HG03139 (cell line): ENCODE measurements around the gene KCNE1.
"Not testable (repeated sequence)": the region's sequence is repeated elsewhere in the genome, so short reads cannot be mapped to it uniquely, and the experiment has no call there.

Experiments
- ATAC-seq: cut with Tn5 transposase; IDR thresholded peaks from one replicate; pipeline ENCODE4 v1.9.1; 2021; ENCODE audit not compliant: unreplicated experiment

KCNE1 gene

DNA sequence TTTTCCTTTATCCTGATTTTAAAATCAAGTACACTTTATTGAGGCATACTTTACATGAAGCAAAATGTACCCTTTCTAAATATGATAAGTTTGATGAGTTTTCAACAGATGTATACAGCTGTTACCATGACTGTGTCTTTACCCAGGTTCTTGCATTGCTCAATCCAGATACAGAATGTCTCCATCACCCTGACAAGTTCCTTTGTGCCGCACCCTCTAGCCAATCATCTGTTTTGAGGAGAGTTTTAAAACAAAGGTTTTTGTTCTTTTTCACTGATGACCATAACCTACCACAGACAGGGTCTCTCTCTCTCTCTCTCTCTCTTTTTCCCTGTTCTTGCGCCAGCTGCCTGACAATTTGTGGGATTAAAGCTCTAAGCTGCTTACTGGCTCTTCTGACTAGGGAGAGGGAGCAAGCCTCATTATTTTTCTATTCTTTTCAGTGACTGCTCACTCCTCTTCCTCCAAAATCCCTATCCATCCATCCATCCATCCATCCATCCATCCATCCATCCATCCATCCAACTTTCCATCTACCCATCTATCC lies 1.2 kb upstream of the KCNE1 start:
- ATAC-seq: no peak

DNA sequence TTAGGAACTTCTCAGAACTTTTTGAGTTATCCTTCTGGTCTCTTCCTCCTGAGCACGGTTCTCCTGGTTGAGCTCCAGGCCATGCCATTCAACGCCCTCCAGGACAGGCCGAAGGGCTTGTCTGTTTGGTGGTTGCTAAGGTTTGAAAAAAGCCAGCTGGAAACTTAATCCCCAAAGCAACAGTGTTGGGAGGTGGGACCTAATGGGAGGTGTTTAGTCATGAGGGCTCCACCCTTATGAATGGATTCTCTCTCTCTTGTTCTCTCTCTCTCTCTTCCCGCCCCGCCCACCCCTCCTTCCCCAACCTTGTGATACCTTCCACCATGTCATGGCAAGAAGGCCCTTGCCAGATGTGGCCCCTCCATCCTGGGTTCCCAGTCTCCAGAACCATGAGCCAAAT lies 829 bp downstream of the KCNE1 start:
- no peak for ATAC-seq

DNA sequence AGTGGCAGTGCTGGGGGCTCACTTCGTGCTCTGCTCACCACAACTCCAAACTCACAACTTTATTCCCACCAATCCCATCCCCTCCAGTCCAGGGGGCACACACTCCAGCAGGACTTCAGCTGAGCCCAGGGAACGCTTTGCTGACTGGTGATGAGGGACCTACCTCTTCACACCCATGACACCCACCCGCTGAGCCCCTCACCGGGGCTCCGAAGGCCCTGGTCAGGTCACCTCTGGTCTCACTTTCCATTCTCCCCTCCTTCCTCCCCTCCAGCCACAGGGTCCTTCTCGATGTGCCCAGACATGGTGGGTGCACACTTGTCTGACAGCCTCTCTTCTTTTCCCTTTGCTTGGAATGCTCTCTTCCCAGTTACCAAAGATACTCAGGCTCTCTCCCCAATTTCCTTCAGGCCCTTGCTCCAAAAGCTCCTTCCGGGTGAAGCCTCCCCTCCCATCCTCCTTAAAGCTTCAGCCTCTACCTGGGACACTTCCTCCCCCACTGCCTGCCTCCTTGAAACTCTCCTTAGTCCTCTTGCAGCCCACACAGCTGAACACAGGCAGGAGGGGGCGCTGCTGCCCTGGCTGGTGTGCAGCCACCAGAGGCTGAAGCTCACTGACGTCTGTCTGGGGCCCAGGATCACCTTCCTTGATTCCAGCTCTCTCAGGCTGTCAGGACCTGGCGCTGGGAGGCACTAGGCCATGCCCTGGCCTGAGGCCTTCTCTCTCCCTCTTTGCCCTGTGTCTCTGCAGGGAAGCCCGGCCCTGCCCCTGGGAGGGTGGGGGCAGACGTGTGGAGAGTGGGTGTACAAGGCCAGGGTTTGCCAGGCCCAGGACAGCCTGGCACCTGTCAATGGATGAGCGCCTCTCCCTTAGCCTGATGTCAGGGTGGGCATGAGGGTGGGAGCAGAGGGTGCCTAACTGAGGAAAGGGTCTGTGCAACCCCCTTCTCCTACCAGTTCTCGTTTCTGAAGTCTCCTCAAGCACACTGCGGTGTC lies 1.6 kb downstream of the KCNE1 start:
- no peak for ATAC-seq

DNA sequence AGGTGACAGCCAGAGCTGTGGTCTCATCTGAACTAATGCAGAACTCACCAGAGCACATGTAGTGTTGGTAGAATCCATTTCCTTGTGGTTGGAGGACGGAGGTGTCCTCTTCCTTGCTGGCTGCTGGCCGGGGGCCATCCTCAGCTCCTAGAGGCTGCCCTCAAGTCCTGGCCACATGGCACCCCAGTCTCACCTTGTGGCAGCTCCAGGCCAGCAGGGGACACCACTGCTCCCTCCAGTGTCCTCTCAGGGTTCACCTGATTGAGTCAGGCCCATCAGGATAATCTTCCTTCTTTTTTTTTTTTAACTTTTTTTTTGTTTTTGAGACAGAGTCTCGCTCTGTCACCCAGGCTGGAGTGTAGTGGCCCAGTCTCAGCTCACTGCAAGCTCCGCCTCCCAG lies 2.9 kb downstream of the KCNE1 start:
- no peak for ATAC-seq

DNA sequence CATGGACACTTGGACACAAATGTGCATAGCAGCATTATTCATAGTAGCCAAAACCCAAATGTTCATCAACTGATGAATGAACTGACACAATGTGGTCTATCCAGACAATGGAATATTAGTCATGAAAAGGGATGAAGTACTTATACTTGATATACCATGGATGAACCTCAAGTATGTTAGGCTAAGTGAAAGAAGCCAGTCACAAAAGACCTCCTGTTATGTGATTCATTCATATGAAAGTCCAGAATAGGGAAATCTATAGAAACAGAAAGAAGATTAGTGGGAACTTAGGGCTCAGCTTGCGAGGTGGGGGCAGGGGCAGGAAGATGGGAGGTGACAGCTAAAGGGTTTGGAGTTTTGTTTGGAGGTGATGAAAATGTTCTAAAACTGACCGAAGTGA lies 7.4 kb downstream of the KCNE1 start:
- ATAC-seq: no peak

DNA sequence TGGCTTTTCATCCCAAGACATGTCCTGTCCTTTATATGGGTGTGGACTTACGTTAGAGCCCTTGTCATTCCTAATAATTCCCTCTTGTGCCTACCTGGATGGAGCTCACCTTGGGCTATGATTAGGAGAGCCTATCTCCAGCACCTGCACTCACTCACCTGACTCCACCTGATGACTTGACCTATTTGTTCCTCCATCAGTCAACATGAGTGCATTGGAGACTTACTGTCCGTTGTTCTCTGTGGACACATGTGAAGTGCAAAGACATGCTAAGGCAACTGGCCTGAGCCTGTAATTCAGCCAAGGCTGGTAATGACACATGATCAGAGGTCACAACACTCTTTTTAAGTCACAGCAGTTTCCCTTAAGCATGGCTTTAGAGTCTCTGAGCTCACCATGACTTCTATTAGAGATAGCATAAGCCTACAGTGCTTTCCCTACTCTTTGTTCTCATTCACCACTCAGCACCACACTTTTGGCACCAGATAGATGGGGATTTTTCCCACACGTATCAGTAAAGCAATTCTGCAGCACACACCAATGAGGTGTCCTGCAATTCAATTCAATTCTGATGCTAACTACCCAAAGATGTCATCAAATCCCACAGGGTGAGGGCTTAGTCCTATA lies 9.4 kb downstream of the KCNE1 start:
- ATAC-seq: no peak

DNA sequence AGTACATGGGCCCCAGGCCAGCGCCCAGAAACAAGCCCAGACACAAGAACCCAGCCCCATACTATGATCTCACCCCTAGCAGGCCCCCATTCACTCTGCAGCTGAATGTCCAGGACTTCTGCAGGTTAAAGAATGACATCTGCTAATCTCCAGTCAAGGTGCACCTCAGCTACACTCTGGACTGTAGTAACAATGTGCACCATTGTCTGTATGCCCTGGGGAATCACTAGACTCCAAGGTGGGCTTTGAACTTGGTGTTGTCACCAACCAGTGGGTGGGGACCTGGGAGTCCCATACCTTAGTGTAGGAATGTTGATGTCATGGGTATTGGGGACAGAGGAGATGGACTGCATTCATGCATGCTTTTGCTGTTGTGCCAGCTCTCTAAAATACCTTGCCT lies 10.3 kb downstream of the KCNE1 start:
- ATAC-seq: no peak

DNA sequence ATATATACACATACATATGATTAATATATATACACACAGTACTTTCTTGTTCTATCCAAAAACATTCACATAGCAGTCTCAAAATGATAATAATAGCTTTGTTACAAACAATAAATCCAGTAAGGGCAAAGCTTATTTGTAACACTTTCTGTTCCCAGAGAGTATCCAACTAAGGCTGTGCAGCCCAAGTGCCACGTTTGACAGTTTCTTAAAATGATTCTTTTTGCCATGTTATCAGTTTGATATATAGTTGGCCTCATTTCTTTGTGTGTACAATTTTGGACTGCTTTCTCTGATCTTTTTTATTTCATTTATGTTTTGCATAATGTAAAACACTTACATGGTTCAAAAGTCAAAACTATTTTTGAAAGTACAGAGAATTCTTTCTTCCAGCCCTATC lies 11.8 kb downstream of the KCNE1 start:
- no peak for ATAC-seq

DNA sequence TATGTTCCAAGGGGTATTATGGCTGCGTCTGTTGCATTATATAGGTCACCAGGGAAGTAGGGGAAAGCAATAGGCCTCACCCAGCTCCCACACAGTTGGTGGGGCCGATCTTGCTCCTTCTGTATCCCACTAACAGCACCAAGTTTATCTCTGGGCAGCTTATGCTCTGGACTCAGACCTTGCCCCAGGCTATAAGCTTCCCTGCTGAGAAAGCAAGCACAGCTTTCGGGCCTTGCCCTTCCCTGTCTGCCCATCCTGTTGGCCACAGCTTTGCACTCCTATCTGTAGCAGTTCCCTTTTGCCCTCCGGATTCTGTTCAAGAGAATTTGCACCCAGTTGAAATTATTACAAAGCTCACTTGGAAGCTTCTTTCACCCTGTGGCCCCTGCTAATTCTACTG lies 12.9 kb downstream of the KCNE1 start:
- no peak for ATAC-seq

DNA sequence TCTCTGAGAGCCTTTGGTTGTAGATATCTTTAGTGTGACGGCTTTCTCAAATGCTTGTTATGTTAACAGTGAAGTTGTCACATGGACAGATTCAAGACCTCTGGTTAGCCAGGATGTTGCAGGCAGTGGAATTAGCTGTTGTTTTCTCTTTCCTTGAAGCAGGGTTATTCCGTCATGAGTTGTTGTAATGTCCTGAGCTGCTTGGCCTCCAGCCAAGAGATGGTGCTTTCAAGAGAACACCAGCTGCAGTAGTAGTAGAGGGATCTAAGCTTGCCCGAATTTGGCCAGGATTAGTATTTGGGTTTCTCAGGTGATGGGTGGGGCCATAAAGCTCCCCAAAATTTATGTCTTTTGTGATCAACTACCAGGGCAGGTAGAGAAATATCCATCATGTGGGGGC lies 13.4 kb downstream of the KCNE1 start:
- no peak for ATAC-seq

DNA sequence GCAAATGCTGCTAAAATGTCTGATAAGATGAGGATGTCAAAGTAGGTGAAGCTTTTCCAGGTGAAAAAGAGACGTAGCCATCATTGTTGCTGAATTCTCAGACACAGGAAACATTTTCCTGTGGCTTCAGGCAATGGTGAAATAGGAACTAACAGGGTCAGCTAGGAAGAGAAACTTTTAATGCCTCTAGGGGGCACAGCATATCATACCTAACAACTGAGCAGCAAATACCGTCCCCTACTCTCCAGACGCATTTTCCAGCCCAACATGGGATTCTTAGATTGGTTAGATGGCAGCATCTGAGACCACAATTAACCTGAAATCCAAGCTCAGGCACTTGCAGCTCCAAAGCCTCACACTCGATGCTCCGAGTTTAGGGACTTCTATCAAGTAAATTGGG lies 28.2 kb downstream of the KCNE1 start:
- ATAC-seq: not testable (repeated sequence)

DNA sequence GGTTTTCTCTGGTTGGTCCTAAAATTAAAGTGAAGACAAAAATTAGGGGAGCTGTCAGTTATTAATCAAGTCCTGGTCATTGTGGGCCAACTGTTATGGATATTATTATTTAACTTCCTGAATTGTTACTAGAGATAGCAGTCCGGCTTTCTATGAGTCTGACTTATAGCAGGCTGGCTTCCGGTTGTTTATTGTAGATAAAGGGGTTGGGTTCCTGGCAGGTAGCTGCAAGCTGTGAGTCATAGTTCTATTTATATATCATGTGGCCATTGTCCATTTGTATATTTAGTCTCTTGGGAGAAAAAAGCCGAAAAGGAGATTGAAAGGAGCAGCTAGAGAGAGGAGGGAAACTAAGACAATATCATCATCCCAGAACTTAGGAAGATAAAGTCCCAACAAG lies 28.6 kb downstream of the KCNE1 start:
- not testable (repeated sequence) for ATAC-seq

DNA sequence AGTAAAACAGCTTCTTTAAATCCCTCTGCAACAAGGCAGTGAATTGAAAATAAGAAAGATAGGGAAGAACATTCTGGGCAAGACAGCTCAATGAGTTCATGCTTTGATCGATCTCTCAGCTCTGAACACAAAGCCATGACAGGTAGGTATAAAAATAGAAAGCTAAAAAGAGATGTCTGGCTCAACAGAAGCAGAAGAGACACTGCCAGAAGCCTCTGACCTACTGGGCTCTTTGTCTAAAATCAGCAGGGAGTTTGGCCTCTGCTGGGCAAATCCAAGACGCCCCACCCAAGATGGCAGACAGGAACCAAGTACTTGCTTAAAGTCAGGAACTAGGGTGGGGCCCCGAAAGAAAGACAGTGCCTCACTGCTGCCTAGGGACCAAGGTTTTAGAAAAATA lies 44.7 kb downstream of the KCNE1 start:
- not testable (repeated sequence) for ATAC-seq

DNA sequence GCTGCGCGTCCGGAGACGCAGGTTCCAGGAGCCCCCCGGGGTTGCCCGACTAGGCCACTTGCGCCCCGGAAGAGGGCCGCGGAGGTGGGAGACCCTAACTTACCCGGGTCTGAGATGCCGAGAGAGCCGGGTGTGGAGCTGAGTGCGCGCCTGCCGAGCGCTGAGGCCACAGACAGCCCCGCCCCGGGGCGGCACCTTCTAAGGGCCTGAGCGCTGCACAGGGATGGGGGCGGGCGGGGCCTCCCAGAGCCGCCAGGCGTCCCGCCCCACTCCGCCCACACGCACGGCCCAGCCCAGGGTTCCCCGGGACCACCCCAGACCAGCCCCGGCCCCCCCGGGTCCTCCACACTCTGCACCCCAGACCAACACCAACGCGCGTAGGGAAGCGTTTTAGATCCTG lies 52.6 kb downstream of the KCNE1 start:
- ATAC-seq: not testable (repeated sequence)

DNA sequence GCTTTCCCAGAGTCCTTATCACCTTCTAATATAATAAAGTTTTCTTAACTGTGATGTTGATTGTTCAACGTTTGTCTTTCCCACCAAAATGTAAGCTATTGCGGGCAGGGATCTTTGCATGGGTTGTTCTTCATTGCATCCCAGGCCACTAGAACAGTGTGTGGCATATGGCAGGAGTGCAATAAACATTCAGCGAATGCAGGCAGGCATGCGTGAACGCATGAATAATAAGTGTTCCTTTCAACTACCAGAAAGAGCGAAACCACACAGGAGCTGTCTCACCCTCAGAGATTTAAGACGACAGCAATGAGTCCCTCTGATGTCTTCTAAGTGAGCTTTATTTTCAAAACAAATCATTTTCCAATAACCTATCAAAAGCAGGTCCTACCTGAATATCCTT lies 53.7 kb downstream of the KCNE1 start:
- ATAC-seq: not testable (repeated sequence)

DNA sequence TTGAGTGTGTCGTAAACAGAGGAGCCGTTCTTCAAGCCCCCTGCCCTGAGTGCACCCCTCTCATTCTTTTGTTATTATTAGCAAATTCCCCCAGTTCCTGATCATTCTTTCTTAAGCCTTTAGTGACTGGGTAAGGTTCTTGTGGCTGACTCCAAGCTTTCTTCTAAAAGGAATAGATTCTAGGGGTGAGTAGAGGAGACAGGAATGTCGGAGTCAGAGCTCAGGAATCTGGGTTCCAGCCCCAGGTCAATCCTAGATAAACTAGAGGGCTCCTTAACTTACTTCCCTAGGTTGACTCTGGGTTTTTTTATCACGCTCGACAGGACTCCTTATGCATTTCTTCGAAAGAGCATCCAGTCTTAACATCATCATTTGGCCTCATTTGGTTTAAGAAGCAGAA lies 55.8 kb downstream of the KCNE1 start:
- ATAC-seq: not testable (repeated sequence)

DNA sequence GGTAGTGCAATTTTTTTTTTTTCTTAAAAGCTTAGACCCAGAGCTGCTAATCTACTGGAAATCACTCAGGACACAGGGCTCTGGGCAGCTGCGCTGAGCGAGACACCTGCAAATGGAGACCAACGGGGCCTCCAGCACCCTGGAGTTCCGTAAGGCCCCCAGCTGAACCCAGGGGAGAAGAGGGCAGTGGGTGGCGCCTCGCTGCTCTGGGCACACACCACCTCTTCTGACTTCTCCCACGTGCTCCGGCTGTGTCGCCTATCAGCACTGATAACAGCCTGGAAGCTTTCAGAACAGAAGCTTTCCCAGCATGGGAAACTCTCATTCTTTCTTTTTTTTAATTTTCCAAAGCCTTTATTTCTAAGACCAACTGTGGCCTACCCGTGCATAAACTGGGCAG lies 56.4 kb downstream of the KCNE1 start:
- ATAC-seq: not testable (repeated sequence)

DNA sequence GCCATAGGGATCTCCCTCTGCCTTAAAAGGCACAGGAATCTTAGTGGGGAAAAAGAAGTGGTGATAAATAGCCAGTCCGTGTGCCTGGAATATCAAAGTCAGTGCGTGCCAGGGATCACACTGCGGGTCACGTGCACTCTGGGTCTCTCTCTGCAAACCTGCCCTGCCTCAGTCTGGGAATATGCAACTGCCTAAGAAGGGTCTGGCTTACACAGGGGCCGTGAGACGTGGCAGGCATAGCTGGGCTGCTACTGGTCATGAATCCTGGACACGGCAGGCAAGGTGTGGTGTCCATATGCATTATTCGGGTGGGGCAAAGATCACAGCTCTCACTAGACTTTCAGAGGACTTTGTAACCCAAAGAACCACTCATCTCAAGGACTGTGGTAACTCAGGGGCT lies 65.0 kb downstream of the KCNE1 start:
- ATAC-seq: not testable (repeated sequence)

DNA sequence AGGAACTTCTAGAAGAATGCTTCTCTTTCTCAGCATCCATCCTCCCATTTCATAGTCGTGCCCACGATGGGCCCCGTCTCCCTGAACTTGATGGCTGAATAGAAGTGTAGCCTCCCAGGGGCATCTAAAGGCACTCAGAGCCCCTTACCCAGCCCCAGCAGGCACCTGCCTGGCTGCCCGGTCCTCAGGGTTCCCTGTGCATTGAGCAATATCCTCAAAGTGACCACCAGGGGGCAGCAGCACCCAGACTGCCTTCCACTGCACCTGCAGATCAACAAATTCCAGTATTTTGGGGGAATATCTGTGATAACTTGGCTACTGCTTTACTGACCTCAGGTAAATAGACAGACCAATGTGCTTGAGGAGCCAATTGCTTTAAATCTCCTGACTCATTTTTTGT lies 68.5 kb downstream of the KCNE1 start:
- not testable (repeated sequence) for ATAC-seq

DNA sequence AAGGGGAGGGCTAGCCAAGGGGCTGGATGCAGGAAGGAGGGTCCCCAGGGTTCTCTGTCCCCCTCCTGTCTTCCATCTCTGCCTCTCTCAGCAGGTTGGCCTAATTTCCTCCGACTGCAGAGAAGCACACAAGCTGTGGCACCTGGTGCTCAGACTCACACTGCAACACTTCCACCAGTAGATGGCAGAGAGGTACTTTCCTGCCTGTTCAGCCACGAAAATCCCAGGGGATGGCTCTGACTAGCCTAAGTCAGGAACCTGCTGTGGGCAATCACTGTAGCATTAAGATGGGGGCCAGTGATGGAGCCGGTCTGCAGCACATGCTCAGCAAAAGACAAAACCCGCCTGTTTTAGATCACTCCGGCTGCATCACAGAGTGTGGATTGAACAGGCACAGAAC lies 82.3 kb downstream of the KCNE1 start:
- ATAC-seq: not testable (repeated sequence)

DNA sequence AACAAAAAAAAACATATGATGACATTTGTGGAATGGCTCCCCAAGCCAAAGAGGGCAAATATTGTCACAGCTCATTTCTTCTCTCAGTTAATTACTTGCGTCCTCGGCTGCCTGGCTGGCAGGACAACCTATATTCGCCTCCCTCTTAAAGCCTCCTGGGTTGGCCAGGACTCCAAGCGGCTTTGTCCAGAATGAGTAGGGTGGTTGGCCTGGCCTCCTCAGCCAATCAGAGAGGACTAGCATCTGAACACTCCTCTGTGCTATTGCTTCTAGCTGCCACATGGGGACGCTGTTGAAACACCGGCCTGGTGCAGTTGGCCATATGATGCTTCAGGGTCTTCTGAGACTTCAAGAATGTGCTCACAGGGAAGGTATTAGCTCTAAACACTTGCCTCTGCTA lies 83.6 kb downstream of the KCNE1 start:
- not testable (repeated sequence) for ATAC-seq

DNA sequence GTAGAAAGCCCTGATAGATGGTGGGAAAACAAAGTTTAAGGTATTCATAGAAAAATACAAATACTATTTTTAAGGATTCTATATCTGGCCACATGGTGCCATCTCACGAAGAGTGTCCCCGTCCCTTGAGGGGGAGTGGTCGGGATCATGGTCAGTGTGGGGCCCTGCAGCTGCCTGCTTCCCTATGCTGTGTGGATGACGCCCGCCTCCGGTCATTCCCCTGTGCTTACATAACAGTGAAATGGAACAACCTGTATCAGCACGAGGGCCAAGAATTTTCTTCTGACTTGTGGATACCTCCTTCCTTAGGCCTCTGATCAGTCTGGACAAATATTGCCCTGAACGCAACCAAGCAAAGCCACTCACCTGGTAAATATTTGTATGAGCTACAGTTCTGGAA lies 84.7 kb downstream of the KCNE1 start:
- not testable (repeated sequence) for ATAC-seq
